Measurements from ENCODE around the gene OXGR1. TPM values are rescaled to one million over a fixed set of nuclear protein-coding genes. Genes with fewer than 3 reads are reported as not detected.

OXGR1 gene
- total RNA-seq, 4 donors from 2014 or later, result 0.80 to 12.3 (median 7.2) TPM

DNA sequence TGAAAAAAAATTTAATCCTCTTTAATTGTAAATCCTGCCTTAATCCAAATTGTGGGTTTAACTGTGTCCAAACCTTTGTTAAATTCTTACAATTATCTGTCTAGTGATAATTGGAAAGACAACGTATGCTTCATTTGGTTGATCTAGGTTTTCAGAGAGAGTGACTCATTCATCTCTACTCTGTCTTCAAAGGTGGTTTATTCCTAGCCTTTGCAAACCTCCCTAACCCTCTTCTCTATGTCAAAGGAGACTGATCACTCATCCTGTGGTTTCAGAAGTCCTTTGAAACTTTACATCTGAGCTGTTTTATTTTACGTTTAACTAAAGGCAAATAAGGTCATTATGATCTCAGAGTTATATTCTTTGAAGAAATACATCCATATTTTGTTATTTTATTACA lies 8.8 kb upstream of the OXGR1 start:
- H3K4me3 ChIP-seq (ENCODE audit: low read depth, poor library complexity, severe bottlenecking), result no peak overlapping the region
- 61 to 77% methylated on average over 2 of the region's 2 CpGs for WGBS, 2 donors
- no peak for TF ChIP-seq POLR2A (IDR thresholded peaks at IDR 0.05)
- TF ChIP-seq, protein P1, sequence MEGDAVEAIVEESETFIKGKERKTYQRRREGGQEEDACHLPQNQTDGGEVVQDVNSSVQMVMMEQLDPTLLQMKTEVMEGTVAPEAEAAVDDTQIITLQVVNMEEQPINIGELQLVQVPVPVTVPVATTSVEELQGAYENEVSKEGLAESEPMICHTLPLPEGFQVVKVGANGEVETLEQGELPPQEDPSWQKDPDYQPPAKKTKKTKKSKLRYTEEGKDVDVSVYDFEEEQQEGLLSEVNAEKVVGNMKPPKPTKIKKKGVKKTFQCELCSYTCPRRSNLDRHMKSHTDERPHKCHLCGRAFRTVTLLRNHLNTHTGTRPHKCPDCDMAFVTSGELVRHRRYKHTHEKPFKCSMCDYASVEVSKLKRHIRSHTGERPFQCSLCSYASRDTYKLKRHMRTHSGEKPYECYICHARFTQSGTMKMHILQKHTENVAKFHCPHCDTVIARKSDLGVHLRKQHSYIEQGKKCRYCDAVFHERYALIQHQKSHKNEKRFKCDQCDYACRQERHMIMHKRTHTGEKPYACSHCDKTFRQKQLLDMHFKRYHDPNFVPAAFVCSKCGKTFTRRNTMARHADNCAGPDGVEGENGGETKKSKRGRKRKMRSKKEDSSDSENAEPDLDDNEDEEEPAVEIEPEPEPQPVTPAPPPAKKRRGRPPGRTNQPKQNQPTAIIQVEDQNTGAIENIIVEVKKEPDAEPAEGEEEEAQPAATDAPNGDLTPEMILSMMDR (IDR thresholded peaks at IDR 0.05), result no peak
- no peak for DNase-seq (ENCODE audit: low spot score in 2 of 2)
- intact Hi-C loops (cut with DNase I; ENCODE audit: low total_unique reads), result no loop called here

DNA sequence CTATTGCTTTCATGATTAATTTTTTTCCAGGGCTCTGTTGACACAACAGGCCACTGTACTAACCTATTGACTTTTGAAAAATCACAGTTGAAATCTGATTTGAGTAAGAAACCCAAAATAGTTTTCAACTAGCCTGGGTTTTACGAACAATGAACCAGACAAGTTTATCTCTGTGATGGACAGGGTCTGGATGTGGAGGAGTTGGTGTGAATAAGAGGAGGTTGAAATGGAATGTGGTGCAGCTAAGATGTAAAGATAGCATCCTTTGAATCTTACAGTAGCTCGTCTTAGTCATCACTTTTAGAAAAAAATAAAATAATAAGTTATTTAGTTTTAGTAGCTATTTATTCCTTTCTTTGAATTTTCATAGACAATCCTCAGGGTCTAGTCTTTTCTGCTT lies 8.3 kb upstream of the OXGR1 start:
- intact Hi-C loops (cut with DNase I; ENCODE audit: low total_unique reads), result no loop called here
- 67 to 73% methylated on average over 2 of the region's 2 CpGs for WGBS, 2 donors
- DNase-seq (ENCODE audit: low spot score in 2 of 2), result no peak
- TF ChIP-seq, protein P1 (IDR thresholded peaks at IDR 0.05), result no peak
- no peak for TF ChIP-seq POLR2A (IDR thresholded peaks at IDR 0.05)
- no peak overlapping the region for H3K4me3 ChIP-seq (ENCODE audit: low read depth, poor library complexity, severe bottlenecking)

DNA sequence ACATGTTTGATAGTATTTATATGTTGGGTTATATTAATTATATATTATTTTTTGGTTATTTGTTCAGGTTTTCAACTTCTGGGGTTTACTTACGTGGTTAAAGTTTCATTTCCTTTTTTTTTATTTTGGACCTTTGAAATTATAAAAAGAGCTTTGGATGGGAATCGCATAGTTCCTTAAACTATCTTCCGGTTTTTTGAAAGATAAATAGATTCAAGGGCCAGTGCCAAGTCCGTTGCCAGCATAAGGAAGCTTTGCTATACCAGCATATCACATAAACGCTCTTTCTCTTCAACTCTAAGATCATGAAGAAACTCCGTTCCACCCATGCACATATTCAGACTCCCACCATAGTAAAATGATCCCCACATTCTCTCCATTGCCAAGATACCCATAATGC lies 7.4 kb upstream of the OXGR1 start:
- no peak overlapping the region for H3K4me3 ChIP-seq (ENCODE audit: low read depth, poor library complexity, severe bottlenecking)
- TF ChIP-seq POLR2A (IDR thresholded peaks at IDR 0.05), result no peak
- TF ChIP-seq, protein P1 (IDR thresholded peaks at IDR 0.05), result no peak
- DNase-seq (ENCODE audit: low spot score in 2 of 2), result no peak
- 65% methylated on average over 6 of the region's 6 CpGs for WGBS, 2 donors
- intact Hi-C loops (cut with DNase I; ENCODE audit: low total_unique reads), result no loop called here

DNA sequence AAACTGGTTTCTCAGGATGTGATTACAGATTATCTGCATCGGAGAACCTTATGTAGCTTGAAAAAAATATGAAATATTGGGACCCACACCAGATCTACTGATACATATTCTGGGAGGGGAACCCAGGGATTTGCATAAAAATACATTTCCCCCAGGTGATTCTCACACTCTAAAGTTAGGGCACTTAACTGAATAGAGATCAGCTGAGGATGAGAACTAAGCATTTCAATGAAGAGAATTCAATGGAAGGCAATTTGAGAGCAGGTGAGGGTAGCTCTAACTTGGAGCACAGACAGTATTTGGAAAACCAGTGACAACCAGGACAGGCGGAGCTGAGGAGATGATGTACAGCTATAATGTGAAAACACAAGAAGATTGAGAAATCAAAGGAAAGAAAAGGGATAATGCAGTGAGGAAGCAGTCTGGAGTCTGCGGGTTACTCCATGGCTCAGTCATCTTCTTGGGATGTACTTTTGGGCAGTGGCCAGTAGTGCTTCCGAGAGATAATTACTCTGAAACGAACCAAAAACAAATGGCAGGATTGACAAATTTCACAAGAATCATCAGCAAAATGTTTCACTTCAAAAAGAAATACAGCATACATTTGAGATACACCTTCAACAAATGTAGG lies 6.1 kb upstream of the OXGR1 start:
- DNase-seq (ENCODE audit: low spot score in 2 of 2), result no peak
- WGBS, 2 donors, result 55 to 56% methylated on average over 5 of the region's 5 CpGs
- intact Hi-C loops (cut with DNase I; ENCODE audit: low total_unique reads), result no loop called here
- H3K4me3 ChIP-seq (ENCODE audit: low read depth, poor library complexity, severe bottlenecking), result no peak overlapping the region
- no peak for TF ChIP-seq POLR2A (IDR thresholded peaks at IDR 0.05)
- TF ChIP-seq, protein P1 (IDR thresholded peaks at IDR 0.05), result no peak

DNA sequence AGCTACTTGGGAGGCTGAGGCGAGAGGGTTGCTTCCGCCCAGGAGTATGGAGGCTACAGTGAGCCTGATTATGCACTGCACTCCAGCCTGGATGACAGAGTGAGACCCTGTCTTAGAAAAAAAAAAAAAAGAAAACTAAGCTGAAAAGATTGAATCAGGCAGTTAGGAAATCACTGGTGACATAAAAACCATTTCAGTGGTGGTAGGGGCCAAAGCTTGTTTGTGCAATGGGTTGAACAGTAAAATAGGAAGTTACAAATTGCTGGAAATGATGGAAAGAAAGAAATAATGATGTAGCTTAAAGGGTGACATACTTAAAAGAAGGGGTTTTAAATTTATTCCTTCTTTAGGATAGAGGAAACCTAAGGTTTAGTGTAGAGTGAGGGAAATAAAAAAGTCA lies 4.8 kb upstream of the OXGR1 start:
- DNase-seq (ENCODE audit: low spot score in 2 of 2), result no peak
- no peak for TF ChIP-seq POLR2A (IDR thresholded peaks at IDR 0.05)
- TF ChIP-seq, protein P1 (IDR thresholded peaks at IDR 0.05), result no peak
- no peak overlapping the region for H3K4me3 ChIP-seq (ENCODE audit: low read depth, poor library complexity, severe bottlenecking)
- WGBS, 2 donors, result 100% methylated on average over 2 of the region's 2 CpGs
- intact Hi-C loops (cut with DNase I; ENCODE audit: low total_unique reads), result no loop called here

DNA sequence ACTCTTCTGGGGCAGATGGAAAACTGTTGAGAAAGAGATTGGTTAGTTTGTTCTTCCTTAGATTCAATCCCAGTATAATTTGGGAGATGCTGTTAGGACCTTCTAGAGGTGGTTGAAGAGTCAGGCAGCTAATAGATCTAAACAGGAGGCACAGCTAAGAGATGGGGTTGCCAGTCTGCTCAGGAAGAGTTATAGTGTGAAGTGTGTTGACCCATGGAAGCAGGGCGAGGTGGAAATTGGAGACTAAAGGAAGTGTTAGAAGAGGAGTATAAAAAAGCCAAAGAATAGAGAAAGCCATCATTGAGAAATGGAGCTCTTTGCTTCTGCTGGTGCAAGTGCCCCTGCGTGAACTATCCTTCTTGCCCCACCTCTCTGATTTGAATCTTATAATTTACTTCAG lies 3.8 kb upstream of the OXGR1 start:
- intact Hi-C loops (cut with DNase I; ENCODE audit: low total_unique reads), result no loop called here
- 75 to 77% methylated on average over 2 of the region's 2 CpGs for WGBS, 2 donors
- TF ChIP-seq POLR2A (IDR thresholded peaks at IDR 0.05), result no peak
- TF ChIP-seq, protein P1 (IDR thresholded peaks at IDR 0.05), result no peak

More for the DNA sequence above, 3.8 kb upstream of the OXGR1 start:
- DNase-seq (ENCODE audit: low spot score in 2 of 2), result no peak
- no peak overlapping the region for H3K4me3 ChIP-seq (ENCODE audit: low read depth, poor library complexity, severe bottlenecking)
